GM06990 (cell line): ENCODE measurements around the gene PTPN13.
A peak's percentile ranks its signal among the peaks of the same experiment; 100 is the strongest.

Experiments
- DNase-seq: peaks from one replicate; pipeline ENCODE4 v3.0.0-alpha.2; 2011; ENCODE audit not compliant: insufficient read length; ENCODE audit errors: extremely low read depth
- H3K27me3 ChIP-seq: replicated peaks from 2 replicates; pipeline ENCODE4 v1.6.0; 2011; ENCODE audit warnings: low read length; ENCODE audit not compliant: control insufficient read depth, insufficient read depth
- H3K36me3 ChIP-seq: 2 replicates; pipeline ENCODE4 v1.5.1; 2011; ENCODE audit warnings: low read length; ENCODE audit not compliant: control insufficient read depth, insufficient read depth
- H3K4me3 ChIP-seq: replicated peaks from 2 replicates; pipeline ENCODE4 v1.5.1; 2011; ENCODE audit warnings: low read depth, mild to moderate bottlenecking, control low read depth, low read length
- TF ChIP-seq, protein P1 (sequence below): IDR thresholded peaks from 2 replicates; pipeline ENCODE4 v1.5.1; 2011; ENCODE audit warnings: low read length, control low read depth, mild to moderate bottlenecking, inconsistent platforms; ENCODE audit not compliant: insufficient read depth, poor library complexity, severe bottlenecking

PTPN13 gene

DNA sequence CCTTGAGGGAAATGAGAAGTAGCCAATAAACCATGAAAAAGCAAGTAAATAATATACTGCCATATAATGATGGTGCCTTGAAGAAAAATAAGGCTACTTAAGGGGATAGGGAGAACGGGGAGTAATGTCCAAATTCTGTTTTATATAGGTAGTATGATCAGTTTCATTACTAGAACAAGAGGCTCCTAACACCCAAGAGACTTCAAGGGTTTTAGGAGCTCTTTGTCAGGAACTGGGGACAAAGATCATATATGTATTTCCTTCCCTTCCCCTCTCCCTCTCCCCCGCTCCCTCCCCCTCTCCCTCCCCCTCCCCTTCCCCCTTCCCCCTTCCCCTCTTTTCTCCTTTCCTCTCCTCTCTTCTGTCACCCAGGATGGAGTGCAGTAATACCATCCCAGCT lies 127.3 kb downstream of the PTPN13 start:
- Histone ChIP-seq H3K36me3 (no peaks in the 10 kb centered on the region), H3K4me3 (no peak overlapping the region), H3K27me3 (no peaks in the 10 kb centered on the region)
- DNase-seq = no peak
- TF ChIP-seq, protein P1, sequence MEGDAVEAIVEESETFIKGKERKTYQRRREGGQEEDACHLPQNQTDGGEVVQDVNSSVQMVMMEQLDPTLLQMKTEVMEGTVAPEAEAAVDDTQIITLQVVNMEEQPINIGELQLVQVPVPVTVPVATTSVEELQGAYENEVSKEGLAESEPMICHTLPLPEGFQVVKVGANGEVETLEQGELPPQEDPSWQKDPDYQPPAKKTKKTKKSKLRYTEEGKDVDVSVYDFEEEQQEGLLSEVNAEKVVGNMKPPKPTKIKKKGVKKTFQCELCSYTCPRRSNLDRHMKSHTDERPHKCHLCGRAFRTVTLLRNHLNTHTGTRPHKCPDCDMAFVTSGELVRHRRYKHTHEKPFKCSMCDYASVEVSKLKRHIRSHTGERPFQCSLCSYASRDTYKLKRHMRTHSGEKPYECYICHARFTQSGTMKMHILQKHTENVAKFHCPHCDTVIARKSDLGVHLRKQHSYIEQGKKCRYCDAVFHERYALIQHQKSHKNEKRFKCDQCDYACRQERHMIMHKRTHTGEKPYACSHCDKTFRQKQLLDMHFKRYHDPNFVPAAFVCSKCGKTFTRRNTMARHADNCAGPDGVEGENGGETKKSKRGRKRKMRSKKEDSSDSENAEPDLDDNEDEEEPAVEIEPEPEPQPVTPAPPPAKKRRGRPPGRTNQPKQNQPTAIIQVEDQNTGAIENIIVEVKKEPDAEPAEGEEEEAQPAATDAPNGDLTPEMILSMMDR = no peak

DNA sequence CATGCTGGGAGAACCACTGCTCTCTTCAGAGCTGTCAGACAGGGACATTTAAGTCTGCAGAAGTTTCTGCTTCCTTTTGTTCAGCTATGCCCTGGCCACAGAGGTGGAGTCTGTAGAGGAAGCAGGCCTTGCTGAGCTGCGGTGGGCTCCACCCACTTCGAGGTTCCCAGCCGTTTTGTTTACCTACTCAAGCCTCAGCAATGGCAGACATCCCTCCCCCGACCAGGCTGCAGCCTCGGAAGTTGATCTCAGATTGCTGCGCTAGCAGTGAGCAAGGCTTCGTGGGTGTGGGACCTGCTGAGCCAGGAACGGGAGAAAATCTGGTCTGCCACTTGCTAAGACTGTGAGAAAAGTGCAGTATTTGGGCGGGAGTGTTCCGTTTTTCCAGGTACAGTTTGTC lies 136.2 kb downstream of the PTPN13 start:
- TF ChIP-seq, protein P1 = no peak
- H3K4me3 ChIP-seq = no peak overlapping the region
- H3K36me3 ChIP-seq = no peaks in the 10 kb centered on the region
- DNase-seq = peak; percentile 1
- no peaks in the 10 kb centered on the region for H3K27me3 ChIP-seq

DNA sequence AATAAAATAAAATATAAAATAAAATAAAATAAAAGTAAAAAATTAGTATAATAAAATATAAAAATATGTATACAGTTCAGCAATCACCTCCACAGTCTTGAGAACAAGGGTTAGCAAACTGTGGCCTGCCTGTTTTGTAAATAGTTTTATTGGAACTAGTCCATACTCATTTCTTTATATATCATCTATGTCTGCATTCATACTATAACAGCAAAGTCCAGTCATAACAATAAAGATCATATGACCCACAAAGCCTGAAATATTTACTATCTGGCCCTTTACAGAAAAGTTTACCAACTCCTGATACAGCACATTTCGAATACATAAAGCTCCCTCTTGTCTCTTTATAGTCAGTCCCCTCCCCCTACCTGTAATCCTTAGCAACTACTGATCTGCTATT lies 143.1 kb downstream of the PTPN13 start:
- Histone ChIP-seq H3K36me3 (no peaks in the 10 kb centered on the region), H3K4me3 (no peak overlapping the region), H3K27me3 (no peaks in the 10 kb centered on the region)
- TF ChIP-seq, protein P1 = no peak
- no peak for DNase-seq

DNA sequence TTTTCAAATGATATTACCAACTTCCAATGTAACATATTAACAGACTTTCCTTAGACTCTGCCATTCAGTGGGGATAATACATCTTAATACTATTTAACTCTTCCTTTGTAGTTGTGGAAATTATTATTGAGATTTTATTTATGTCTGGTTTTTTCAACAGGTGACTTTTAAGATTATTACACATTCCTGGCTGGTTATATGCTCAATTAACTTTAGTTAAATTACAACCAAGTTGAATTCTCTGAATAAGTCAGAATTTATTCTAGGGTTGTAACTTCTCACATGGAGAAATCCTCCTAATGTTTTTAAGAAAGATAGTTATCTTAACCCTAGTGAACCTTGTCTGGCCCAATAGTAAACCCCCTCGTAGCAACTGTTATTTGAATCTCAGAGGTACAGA lies 147.7 kb downstream of the PTPN13 start:
- no peak overlapping the region for H3K4me3 ChIP-seq
- no peaks in the 10 kb centered on the region for H3K36me3 ChIP-seq
- H3K27me3 ChIP-seq = no peaks in the 10 kb centered on the region; the same call in 1 of the 2 replicates
- DNase-seq = no peak
- TF ChIP-seq, protein P1 = no peak

DNA sequence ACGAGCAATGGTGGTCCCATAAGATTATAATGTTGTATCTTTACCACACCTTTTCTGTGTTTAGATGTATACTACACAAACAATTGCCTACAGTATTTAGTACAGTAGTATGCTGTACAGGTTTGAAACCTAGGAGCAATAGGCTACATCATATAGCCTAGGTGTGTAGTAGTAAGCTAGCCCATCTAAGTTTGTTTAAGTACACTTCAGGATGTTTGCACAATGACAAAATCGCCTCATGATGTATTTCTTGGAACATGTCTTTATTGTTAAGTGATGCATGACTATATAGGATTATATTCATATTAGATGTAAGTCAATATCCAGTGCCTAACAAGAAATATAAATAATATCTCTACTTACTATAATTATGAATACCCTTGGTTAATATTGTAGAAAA lies 150.5 kb downstream of the PTPN13 start:
- Histone ChIP-seq H3K27me3 (no peaks in the 10 kb centered on the region; the same call in 1 of the 2 replicates), H3K4me3 (no peak overlapping the region), H3K36me3 (no peaks in the 10 kb centered on the region)
- TF ChIP-seq, protein P1 = no peak
- no peak for DNase-seq

DNA sequence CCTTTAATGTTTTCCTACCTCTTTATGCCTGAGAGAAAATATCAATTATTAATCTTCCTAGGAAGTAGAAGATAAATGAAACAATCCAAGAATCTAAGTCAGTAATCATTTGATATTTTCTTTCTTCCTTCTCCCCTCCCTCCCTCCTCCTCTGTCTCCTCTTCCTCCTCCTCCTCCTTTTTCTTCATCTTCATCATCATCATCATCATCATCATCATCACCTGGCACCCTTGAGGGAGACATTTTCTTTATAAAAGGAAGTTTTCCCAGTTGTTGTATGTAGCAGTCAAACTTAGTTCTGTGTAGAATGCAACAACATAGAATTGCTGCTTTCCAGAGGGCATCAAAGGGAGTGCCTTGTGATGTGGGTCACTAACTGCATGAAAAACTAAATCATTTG lies 155.0 kb downstream of the PTPN13 start:
- TF ChIP-seq, protein P1 = no peak
- H3K27me3 ChIP-seq = no peaks in the 10 kb centered on the region
- no peak overlapping the region for H3K4me3 ChIP-seq
- no peaks in the 10 kb centered on the region for H3K36me3 ChIP-seq
- no peak for DNase-seq
